ENCODE data around the gene IMMP2L. TPM values are rescaled to one million over a fixed set of nuclear protein-coding genes. Genes with fewer than 3 reads are reported as not detected.

Gene IMMP2L
- total RNA-seq, 1 experiment from 2014 or later = 226 TPM

DNA sequence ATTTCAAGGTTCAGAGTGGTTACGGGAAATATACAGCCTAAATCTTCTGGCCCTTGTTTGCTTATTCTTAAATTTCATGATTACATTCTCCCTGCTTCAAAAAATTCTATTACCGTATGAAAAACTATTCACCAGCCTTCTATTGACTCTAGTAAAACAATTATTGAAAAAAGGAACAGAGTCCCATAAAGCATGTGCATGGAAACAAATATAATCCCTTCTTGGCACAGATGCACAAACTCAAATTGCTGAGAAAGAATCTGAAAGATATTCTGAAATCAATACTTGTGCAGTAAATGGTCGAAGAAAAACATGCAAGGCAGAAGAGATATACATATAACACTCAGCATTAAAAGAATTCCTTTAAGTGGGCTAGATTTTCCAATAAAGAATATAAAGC is 387.8 kb downstream of the IMMP2L start:
- in situ Hi-C loops (cut with HindIII; ENCODE audit: low pct_unique_long_range_greater_than_20kb, low sequenced_read_pairs) = no loop called here

DNA sequence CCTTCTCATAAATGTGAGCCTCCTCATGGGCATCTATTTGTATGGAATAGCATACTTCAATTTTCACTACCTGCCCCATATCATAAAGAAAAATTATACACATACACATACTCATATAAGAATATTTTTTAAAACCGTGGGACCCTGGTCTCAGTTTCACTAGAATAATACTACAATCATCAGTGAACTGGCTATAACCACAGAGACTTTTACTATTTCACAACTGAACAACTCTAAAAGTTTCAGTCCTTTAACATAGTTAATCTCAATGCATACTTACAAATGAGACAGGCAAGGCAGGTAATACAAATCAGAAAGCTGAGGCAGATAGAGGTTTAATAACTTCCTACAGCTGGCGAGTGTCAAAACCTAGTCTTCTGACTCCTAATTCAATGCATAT is 388.3 kb downstream of the IMMP2L start:
- in situ Hi-C loops (cut with HindIII; ENCODE audit: low pct_unique_long_range_greater_than_20kb, low sequenced_read_pairs) = no loop called here
- no peak for DNase-seq (ENCODE audit: low read depth)

More for the DNA sequence above, 387.8 kb downstream of the IMMP2L start:
- no peak for DNase-seq (ENCODE audit: low read depth)

DNA sequence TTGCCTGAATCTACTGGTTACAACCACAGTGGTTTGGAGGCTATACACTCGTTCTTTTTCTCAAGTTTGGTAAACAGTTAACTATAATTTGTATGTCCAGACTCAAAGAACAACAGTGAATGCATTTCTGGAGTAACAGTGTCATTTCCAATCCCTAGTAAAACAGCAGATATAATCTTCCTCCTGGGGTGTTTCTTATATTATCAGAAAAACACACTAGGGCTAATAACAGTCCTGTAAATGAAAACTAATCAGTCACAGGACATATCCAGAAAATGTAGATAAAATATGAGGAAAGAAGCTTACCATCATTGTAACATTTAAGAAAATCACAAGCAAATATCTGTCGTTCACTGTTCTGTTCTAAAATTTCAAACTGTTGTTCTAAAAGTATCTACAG is 388.8 kb downstream of the IMMP2L start:
- in situ Hi-C loops (cut with HindIII; ENCODE audit: low pct_unique_long_range_greater_than_20kb, low sequenced_read_pairs) = no loop called here
- no peak for DNase-seq (ENCODE audit: low read depth)

DNA sequence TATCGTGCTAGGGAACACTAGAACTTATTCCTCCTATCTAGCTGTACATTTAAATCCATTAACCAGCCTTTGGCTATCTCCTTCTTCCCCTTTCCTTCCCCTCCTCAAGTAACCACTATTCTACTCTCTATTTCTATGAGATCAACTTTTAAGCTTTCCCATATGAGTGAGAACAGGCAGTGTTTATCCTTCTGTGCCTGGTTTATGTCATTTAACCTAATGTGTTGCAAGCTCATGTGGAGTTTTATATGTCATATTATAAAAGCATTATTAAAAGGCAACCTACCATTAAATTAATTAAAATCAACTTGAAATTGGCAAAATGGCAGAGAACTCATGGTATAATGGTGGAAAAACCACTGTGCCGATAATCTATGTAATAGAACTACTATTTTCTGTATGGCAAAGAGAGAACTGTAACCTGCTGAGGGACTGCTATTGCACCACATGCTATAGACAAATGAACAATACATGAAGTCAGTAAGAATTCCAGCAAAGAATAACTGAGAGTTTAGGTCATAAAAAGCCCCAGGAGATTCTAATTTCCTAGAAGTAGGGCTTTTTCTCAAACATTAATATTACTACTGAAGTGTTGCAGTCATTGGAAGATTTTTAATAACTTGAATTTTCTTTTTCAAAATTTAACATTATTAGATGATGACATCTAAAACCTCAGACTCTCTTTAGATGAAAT is 389.6 kb downstream of the IMMP2L start:
- in situ Hi-C loops (cut with HindIII; ENCODE audit: low pct_unique_long_range_greater_than_20kb, low sequenced_read_pairs) = no loop called here
- no peak for DNase-seq (ENCODE audit: low read depth)

DNA sequence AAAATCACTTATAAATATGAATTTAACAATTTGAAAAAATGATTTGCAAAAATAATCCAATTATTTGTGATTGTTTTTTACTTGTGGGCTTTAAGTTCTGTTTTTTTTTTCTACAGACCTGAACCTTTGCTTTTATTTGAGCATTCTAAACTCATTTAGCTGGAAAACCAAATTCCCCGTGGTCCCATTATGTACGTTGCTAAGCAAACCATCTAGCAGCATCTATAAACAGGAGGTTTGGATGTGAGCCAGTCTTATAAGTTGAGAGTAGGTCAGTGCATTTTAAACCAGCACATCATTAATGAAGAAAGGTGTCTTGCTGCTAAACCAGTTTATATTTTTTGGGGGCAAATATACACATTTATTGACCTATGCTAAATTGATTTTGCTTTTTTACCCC is 394.1 kb downstream of the IMMP2L start:
- no peak for DNase-seq (ENCODE audit: low read depth)
- in situ Hi-C loops (cut with HindIII; ENCODE audit: low pct_unique_long_range_greater_than_20kb, low sequenced_read_pairs) = no loop called here

DNA sequence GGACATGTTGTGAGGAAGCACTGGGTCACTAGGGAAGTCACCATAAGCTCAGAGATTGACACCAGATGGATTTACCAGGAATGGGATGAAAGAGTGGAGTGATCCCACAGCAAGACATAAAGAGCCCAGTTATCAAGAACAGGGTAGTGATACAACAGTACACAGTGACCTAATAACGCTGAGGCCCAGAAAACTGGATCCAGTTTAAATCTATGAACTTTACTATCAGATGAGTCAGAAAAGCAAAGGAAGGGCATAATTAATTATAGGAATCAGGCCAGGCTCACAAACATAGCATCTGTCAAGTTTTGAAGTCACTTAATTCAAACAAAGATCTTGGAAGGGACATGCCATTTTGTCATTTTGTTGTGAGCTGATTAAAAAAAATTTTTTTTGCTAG is 397.9 kb downstream of the IMMP2L start:
- in situ Hi-C loops (cut with HindIII; ENCODE audit: low pct_unique_long_range_greater_than_20kb, low sequenced_read_pairs) = no loop called here
- DNase-seq (ENCODE audit: low read depth) = no peak

DNA sequence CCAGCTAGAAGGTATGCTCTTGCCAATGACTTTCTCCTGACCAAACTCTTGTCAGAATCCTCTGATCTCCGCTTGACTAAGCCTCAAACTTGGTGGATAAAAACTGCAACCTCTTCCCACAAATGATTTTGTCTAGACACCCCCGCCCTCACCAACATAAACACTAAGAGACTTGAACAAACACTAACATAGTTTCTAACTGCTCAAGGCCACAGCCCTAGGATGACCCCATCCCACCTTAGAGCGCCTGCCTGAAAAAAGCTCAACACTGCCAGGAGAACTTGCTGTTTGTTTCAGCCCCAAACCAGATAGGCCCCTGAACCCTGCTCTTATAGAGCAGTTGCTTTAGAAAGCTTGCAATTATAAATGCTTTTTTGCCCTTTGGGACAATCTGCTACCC is 399.6 kb downstream of the IMMP2L start:
- in situ Hi-C loops (cut with HindIII; ENCODE audit: low pct_unique_long_range_greater_than_20kb, low sequenced_read_pairs) = no loop called here
- no peak for DNase-seq (ENCODE audit: low read depth)

DNA sequence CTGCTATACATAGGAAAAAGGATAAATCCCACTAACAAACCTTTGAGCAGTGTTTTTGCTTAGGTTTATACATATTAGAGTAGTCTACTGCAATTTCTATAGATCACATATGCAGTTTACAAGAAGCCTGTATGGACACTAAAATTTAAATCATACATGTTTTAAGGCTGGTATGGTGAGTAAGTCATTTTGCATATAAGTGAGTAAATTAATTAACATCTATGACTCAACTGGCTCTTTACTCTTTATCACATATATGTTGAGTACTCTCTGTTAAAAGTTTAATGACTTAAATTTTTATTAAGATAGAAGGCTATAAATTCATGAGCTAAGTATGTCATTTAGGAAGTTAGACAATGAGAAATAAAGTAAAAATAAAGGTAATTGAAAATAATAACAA is 402.0 kb downstream of the IMMP2L start:
- in situ Hi-C loops (cut with HindIII; ENCODE audit: low pct_unique_long_range_greater_than_20kb, low sequenced_read_pairs) = no loop called here
- DNase-seq (ENCODE audit: low read depth) = no peak

GRCh38 chr7:111159426-111159825 is 402.9 kb downstream of the IMMP2L start:
- no peak for DNase-seq (ENCODE audit: low read depth)
- in situ Hi-C loops (cut with HindIII; ENCODE audit: low pct_unique_long_range_greater_than_20kb, low sequenced_read_pairs) = no loop called here

DNA sequence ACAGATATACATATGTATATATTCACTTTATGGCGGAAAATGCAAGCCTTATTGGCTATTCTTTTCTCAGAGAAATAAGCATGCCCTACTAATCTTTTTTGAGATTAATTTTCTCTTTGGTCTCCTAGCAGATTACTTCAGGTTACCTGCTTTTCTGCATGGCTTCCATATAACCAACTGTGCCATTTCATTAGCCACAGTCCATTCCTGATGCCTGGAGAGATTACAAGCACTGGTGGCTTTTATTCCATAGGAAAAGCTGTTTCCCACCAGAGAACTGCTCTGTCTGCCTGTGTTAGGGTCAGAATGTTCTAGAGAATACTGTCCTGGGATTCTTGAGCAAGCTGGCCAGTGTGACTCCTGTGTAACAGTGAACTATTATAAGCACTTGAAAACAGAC is 411.6 kb downstream of the IMMP2L start:
- in situ Hi-C loops (cut with HindIII; ENCODE audit: low pct_unique_long_range_greater_than_20kb, low sequenced_read_pairs) = no loop called here
- DNase-seq (ENCODE audit: low read depth) = no peak

DNA sequence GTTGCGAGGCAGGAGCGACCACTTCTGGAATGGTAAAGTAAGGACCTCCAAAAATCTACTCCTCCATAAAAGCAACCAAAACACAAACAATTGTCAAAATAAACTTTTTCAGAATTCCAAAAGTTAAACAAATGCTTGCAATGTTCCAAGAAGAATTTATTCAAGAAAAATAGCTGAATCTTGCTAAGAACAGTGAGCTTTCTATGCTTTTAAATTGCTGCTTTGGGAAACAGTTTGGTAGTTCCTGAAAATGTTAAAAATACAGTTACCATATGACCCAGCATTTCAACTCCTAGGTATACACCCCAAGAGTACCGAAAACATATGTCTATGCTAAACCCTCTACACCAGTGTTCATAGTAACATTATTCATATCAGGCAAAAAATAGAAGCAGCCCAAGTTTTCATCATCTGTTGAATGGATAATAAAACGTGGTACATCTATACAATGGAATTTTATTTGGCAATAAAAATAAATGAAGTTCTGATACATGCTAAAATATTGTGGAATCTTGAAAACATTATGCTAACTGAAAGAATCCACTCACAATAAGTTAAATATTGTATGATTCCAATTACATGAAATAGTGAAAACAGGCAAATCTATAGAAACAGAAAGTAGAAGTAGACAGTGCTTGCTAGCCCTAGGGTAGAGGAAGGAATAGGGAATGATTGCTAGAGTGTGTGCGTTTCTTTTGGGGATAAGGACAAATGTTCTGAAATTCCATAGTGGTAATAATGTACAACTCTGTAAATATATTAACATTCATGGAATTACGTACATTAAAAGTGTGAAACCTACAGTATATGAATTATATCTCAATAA is 414.4 kb downstream of the IMMP2L start:
- no peak for DNase-seq (ENCODE audit: low read depth)
- in situ Hi-C loops (cut with HindIII; ENCODE audit: low pct_unique_long_range_greater_than_20kb, low sequenced_read_pairs) = no loop called here

- DNase-seq (ENCODE audit: low read depth) = no peak
- in situ Hi-C loops (cut with HindIII; ENCODE audit: low pct_unique_long_range_greater_than_20kb, low sequenced_read_pairs) = no loop called here
Measured at GRCh38 chr7:111146136-111146535, 416.2 kb downstream of the IMMP2L start.

- in situ Hi-C loops (cut with HindIII; ENCODE audit: low pct_unique_long_range_greater_than_20kb, low sequenced_read_pairs) = no loop called here
- DNase-seq (ENCODE audit: low read depth) = no peak
Measured at GRCh38 chr7:111145472-111145871, 416.8 kb downstream of the IMMP2L start.

DNA sequence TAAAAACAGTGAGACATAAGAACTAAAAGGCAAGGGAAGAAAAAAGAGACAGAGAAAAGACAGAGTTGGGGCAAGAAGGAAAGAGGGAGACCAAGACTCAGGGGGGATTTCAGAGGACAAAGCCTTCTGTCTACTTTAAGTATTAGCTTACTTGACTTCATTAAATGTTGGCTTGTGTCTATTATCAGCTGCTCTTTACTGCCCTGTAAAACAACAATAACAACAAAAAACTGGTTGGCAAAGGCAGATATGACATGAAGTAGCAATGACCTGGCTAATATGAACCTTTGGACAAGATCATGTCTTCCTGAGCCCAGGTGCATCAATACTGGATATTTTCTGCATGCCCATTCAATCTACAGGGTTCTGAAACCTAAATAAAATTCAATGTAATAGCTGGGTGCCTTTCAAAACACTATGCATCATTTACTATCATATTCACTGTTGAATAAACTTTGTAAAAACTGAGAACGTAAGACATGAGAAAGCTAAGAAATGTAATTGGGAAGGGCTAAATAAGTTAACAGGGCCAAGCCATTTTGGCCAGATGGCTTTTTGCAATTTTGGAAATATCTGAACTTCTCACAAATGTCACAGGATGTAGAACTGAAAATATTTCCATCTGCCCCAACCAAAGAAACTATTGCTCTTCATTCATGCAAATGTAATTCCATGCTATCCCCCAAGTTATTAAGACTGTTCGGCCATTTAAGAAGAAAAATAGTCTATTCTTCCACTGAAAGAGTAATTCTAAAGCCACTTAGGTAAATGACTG is 422.0 kb downstream of the IMMP2L start:
- in situ Hi-C loops (cut with HindIII; ENCODE audit: low pct_unique_long_range_greater_than_20kb, low sequenced_read_pairs) = no loop called here
- DNase-seq (ENCODE audit: low read depth) = no peak

DNA sequence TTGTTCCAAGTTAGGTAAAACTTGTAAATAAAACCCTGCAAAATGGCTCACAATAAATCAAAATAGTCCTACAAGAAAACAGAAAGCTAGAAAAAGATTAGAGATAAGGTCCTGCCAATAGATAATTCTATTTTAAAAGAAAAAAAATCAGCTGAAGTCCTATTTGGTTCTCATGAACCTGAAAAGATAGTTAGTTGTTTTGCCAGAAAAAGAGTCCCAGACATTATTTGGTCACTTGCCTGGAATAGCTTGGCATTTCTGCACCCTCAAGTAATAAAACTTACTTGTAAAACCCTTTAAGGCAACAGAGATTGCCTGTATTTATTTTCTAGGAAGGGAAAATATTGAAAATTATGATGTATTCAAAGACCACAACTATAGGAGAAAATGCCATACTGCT is 423.7 kb downstream of the IMMP2L start:
- no peak for DNase-seq (ENCODE audit: low read depth)
- in situ Hi-C loops (cut with HindIII; ENCODE audit: low pct_unique_long_range_greater_than_20kb, low sequenced_read_pairs) = no loop called here

- peak; percentile 68 for DNase-seq (ENCODE audit: low read depth)
- in situ Hi-C loops (cut with HindIII; ENCODE audit: low pct_unique_long_range_greater_than_20kb, low sequenced_read_pairs) = no loop called here
Measured at GRCh38 chr7:111138193-111138569, 424.1 kb downstream of the IMMP2L start.

DNA sequence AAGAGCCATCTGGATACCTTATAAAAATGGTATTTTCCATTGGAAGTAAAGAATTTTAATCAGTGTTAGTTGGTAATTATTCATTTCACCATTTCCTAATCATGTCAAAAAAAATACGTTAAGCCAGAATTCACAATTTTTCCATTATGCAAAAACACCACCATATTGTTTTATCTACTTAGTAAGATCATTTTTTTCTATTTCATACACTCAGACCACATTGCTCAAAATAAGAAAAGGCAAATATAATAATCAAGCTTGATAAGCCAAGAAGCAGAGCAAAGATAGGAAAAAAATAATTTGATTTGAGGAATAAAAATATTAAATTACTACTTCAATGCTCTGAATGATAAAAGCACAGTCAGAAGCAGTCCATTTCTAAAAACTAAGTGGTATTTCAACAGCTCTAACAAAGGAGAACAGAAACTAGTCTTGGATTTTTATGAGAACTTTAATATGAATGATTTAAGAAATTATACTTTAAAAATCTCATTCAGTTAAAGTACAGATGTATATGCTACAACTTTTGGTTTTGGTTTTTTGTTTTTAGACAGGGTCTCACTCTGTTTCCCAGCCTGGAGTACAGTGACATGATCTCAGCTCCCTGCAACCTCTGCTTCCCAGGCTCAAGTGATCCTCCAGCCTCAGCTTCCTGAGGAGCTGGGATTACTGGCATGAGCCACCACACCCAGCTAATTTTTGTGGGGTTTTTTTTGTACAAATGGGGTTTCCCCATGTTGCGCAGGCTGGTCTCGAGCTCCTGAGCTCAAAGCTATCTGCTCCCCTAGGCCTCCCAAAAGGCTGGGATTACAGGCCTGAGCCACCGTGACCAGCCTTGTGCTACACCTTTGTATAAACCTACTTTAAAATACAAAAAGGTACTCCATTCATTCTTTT is 424.7 kb downstream of the IMMP2L start:
- in situ Hi-C loops (cut with HindIII; ENCODE audit: low pct_unique_long_range_greater_than_20kb, low sequenced_read_pairs) = no loop called here
- no peak for DNase-seq (ENCODE audit: low read depth)

GRCh38 chr7:111132833-111133232 is 429.5 kb downstream of the IMMP2L start:
- in situ Hi-C loops (cut with HindIII; ENCODE audit: low pct_unique_long_range_greater_than_20kb, low sequenced_read_pairs) = no loop called here
- DNase-seq (ENCODE audit: low read depth) = peak; percentile 26
